Mammary epithelial cell (primary cell): ENCODE measurements around the gene OTUD1.

Experiments
- EZH2 ChIP-seq: IDR thresholded peaks from 2 replicates; pipeline ENCODE4 v1.6.1; 2012; ENCODE audit warnings: low read length, inconsistent platforms, borderline replicate concordance
- TF ChIP-seq, protein P1 (sequence below), 2 donors: IDR thresholded peaks in 1 of 2; conservative IDR thresholded peaks in 1 of 2; 2 replicates each; pipeline ENCODE4 v1.5.1; 2011 to 2012; ENCODE audit warnings: inconsistent platforms in 2 of 2, low read length in 2 of 2, mild to moderate bottlenecking in 2 of 2, control low read depth in 1 of 2, low read depth in 1 of 2; ENCODE audit not compliant: insufficient read depth in 1 of 2; ENCODE audit errors: extremely low read depth in 1 of 2

DNA sequence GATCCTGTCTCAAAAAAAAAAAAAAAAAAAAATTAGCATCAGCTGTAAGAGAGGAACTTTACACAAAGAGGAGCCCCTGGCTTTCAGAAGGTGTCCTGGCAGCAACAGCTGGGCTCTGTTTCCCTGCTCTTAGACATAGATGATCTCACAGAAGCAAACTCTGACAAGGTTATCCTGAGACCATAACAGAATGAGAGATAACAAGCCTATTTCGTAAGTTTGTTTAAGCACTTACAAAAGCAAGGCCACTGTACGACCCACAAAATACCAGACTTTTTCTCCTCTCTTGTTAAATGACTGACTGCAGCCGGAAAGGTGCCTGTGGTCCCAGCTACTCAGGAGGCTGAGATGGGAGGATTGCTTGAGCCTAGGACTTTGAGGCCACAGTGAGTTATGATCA, 33.3 kb upstream of the OTUD1 start:
- TF ChIP-seq, protein P1, sequence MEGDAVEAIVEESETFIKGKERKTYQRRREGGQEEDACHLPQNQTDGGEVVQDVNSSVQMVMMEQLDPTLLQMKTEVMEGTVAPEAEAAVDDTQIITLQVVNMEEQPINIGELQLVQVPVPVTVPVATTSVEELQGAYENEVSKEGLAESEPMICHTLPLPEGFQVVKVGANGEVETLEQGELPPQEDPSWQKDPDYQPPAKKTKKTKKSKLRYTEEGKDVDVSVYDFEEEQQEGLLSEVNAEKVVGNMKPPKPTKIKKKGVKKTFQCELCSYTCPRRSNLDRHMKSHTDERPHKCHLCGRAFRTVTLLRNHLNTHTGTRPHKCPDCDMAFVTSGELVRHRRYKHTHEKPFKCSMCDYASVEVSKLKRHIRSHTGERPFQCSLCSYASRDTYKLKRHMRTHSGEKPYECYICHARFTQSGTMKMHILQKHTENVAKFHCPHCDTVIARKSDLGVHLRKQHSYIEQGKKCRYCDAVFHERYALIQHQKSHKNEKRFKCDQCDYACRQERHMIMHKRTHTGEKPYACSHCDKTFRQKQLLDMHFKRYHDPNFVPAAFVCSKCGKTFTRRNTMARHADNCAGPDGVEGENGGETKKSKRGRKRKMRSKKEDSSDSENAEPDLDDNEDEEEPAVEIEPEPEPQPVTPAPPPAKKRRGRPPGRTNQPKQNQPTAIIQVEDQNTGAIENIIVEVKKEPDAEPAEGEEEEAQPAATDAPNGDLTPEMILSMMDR (conservative IDR thresholded peaks at IDR 0.05 in 1 of 2, IDR thresholded peaks at IDR 0.05 in 1 of 2; ENCODE audit: extremely low read depth in 1 of 2, insufficient read depth in 1 of 2, low read depth in 1 of 2, low read length in 2 of 2), result no peak
- no peak for TF ChIP-seq EZH2
